ENCODE data around the gene TAS2R20.

DNA sequence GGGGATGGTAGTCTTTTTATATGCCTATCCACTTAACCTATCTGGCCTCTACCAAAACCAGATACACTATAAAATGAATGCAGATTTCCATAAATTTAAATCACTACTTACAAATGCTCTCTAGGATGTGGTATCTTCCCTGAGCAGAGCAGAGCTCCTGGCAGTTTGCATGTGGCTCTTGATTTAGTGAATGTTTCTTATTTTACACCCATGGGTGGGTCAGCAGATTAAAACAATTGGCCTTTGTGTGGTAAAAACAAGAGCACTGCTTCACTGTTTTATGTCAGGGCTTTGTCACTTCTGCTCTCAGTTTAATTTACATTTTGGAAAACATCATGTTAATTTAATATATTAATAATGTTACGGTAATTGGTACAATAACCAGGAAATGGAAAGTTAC, 18.8 kb upstream of the TAS2R20 start:
- TF ChIP-seq BACH1 (IDR thresholded peaks at IDR 0.05; ENCODE audit: low read length): no peak
- no peak for TF ChIP-seq USF2 (IDR thresholded peaks at IDR 0.05; ENCODE audit: low read length)
- TF ChIP-seq EP300 (IDR thresholded peaks at IDR 0.05; ENCODE audit: borderline replicate concordance in 1 of 2, low read depth in 2 of 2, low read length in 2 of 2): no peak
- TF ChIP-seq CHD2 (IDR thresholded peaks at IDR 0.05; ENCODE audit: low read length): no peak
- no peak for TF ChIP-seq JUN (IDR thresholded peaks at IDR 0.05; ENCODE audit: low read depth, low read length)
- no peak for TF ChIP-seq POLR2AphosphoS5 (IDR thresholded peaks at IDR 0.05; ENCODE audit: low read depth, low read length)
- TF ChIP-seq GABPA (IDR thresholded peaks at IDR 0.05; ENCODE audit: borderline replicate concordance, insufficient read depth, low read length): no peak
- TF ChIP-seq EGR1 (IDR thresholded peaks at IDR 0.05; ENCODE audit: borderline replicate concordance, low read depth, low read length): no peak
- no peak for TF ChIP-seq POLR2A (IDR thresholded peaks at IDR 0.05; ENCODE audit: control extremely low read depth in 1 of 2, low read depth in 2 of 2, low read length in 2 of 2)
- TF ChIP-seq, protein P1, sequence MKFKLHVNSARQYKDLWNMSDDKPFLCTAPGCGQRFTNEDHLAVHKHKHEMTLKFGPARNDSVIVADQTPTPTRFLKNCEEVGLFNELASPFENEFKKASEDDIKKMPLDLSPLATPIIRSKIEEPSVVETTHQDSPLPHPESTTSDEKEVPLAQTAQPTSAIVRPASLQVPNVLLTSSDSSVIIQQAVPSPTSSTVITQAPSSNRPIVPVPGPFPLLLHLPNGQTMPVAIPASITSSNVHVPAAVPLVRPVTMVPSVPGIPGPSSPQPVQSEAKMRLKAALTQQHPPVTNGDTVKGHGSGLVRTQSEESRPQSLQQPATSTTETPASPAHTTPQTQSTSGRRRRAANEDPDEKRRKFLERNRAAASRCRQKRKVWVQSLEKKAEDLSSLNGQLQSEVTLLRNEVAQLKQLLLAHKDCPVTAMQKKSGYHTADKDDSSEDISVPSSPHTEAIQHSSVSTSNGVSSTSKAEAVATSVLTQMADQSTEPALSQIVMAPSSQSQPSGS (IDR thresholded peaks at IDR 0.05; ENCODE audit: low read length): no peak

All from H1 (cell line).